HepG2 (cell line): ENCODE data around the gene AP1AR. TPM values are rescaled to one million over a fixed set of nuclear protein-coding genes. Genes with fewer than 3 reads are reported as not detected.
A peak's percentile ranks its signal among the peaks of the same experiment; 100 is the strongest.

ENCODE experiments used
- DPF2 ChIP-seq: sonication (generic); formaldehyde crosslinking; IDR thresholded peaks from 2 replicates; pipeline ENCODE4 v1.4.0; 2020; ENCODE audit warnings: mild to moderate bottlenecking, low read depth, missing genetic modification reagents, borderline replicate concordance
- FOXO1 ChIP-seq: sonication (generic); formaldehyde crosslinking; IDR thresholded peaks from 2 replicates; pipeline ENCODE4 v1.4.0; 2020; ENCODE audit warnings: missing genetic modification reagents
- HNF4G ChIP-seq, 2 experiments: sonication (generic) in 1 of 2; formaldehyde crosslinking in 1 of 2; IDR thresholded peaks; 2 replicates each; pipeline versions ENCODE4 v1.4.0 to v1.6.1; 2011 to 2020; ENCODE audit warnings: borderline replicate concordance in 2 of 2, low read depth in 2 of 2, mild to moderate bottlenecking in 2 of 2, low read length in 1 of 2, missing genetic modification reagents in 1 of 2, moderate library complexity in 1 of 2
- HOXD1 ChIP-seq: sonication (generic); formaldehyde crosslinking; IDR thresholded peaks from 2 replicates; pipeline ENCODE4 v1.5.0; 2020; ENCODE audit warnings: missing genetic modification reagents
- MED1 ChIP-seq: sonication (generic); formaldehyde crosslinking; IDR thresholded peaks from 2 replicates; pipeline ENCODE4 v1.4.0; 2020; ENCODE audit warnings: missing genetic modification reagents
- NFIC ChIP-seq: IDR thresholded peaks from 2 replicates; pipeline ENCODE4 v1.6.1; 2012; ENCODE audit warnings: mild to moderate bottlenecking, low read length, inconsistent platforms
- NKX3-1 ChIP-seq: sonication (generic); formaldehyde crosslinking; IDR thresholded peaks from 2 replicates; pipeline ENCODE4 v1.5.0; 2020; ENCODE audit warnings: missing genetic modification reagents
- RXRA ChIP-seq: sonication (generic); formaldehyde crosslinking; IDR thresholded peaks from 2 replicates; pipeline ENCODE4 v1.5.1; 2020; ENCODE audit warnings: missing genetic modification reagents
- SIX1 ChIP-seq: sonication (generic); formaldehyde crosslinking; IDR thresholded peaks from 2 replicates; pipeline ENCODE4 v1.4.0; 2020; ENCODE audit warnings: missing genetic modification reagents, borderline replicate concordance
- TCF7 ChIP-seq: sonication (generic); IDR thresholded peaks from 2 replicates; pipeline ENCODE4 v1.6.1; 2016; ENCODE audit warnings: antibody characterized with exemption, low read depth
- ZNF136 ChIP-seq: sonication (generic); formaldehyde crosslinking; IDR thresholded peaks from 2 replicates; pipeline ENCODE4 v1.8.1; 2022; ENCODE audit warnings: low read depth, mild to moderate bottlenecking, moderate library complexity, missing genetic modification reagents
- ZNF264 ChIP-seq: sonication (generic); formaldehyde crosslinking; IDR thresholded peaks from 2 replicates; pipeline ENCODE4 v1.4.0; 2020; ENCODE audit warnings: missing genetic modification reagents
- ZNF501 ChIP-seq: sonication (generic); formaldehyde crosslinking; IDR thresholded peaks from 2 replicates; pipeline ENCODE4 v1.5.1; 2020; ENCODE audit warnings: mild to moderate bottlenecking, moderate library complexity, missing genetic modification reagents
- ZNF557 ChIP-seq: sonication (generic); formaldehyde crosslinking; IDR thresholded peaks from 2 replicates; pipeline ENCODE4 v1.4.0; 2020; ENCODE audit warnings: missing genetic modification reagents
- ZNF614 ChIP-seq: IDR thresholded peaks from 2 replicates; pipeline ENCODE4 v1.6.1; 2018; ENCODE audit warnings: missing biosample characterization, missing genetic modification reagents, inconsistent platforms, borderline replicate concordance
- polyA plus RNA-seq, 8 experiments: library from polyadenylated mRNA; depleted of rRNA in 3 of 8; stranded (reverse) in 7 of 8; unstranded in 1 of 8; fragments of >200 nt; fragmentation: Illumina TruSeq in 4 of 8; extraction: Trizol in 4 of 8; gene quantifications; 2 replicates each; pipeline versions ENCODE4 v1.2.1 to v1.2.3, GENCODE V29; 2011 to 2016; ENCODE audit warnings: low read depth in 4 of 8, missing spikeins in 1 of 8, mixed read lengths in 1 of 8; ENCODE audit not compliant: insufficient read depth in 1 of 8
- total RNA-seq, 5 experiments: library from RNA; depleted of rRNA; stranded (reverse); fragments of >200 nt; fragmentation: Illumina TruSeq; extraction: Trizol; gene quantifications; 2 replicates each; pipeline ENCODE4 v1.2.3, GENCODE V29; 2016; ENCODE audit warnings: low read depth in 1 of 5
- TF ChIP-seq, protein P1 (sequence below): IDR thresholded peaks from 2 replicates; pipeline ENCODE4 v1.6.1; 2012; ENCODE audit warnings: low read depth, low read length, improper control_type of control experiment
- TF ChIP-seq, protein P2 (sequence below): sonication (generic); formaldehyde crosslinking; IDR thresholded peaks from 2 replicates; pipeline ENCODE4 v1.5.1; 2020; ENCODE audit warnings: mild to moderate bottlenecking, moderate library complexity, missing genetic modification reagents
- TF ChIP-seq, protein P3 (sequence below): IDR thresholded peaks from 2 replicates; pipeline ENCODE4 v1.6.1; 2016; ENCODE audit warnings: missing compliant biosample characterization, missing genetic modification reagents, borderline replicate concordance
- TF ChIP-seq, protein P4 (sequence below): sonication (generic); formaldehyde crosslinking; IDR thresholded peaks from 2 replicates; pipeline ENCODE4 v1.5.0; 2020; ENCODE audit warnings: mild to moderate bottlenecking, missing genetic modification reagents, borderline replicate concordance

AP1AR gene
- total and polyA plus RNA-seq, 2 of the 13 experiments (the other 11 are each of a cell fraction or from before 2014, with no cell fraction given): 24.9 to 39.9 TPM

DNA sequence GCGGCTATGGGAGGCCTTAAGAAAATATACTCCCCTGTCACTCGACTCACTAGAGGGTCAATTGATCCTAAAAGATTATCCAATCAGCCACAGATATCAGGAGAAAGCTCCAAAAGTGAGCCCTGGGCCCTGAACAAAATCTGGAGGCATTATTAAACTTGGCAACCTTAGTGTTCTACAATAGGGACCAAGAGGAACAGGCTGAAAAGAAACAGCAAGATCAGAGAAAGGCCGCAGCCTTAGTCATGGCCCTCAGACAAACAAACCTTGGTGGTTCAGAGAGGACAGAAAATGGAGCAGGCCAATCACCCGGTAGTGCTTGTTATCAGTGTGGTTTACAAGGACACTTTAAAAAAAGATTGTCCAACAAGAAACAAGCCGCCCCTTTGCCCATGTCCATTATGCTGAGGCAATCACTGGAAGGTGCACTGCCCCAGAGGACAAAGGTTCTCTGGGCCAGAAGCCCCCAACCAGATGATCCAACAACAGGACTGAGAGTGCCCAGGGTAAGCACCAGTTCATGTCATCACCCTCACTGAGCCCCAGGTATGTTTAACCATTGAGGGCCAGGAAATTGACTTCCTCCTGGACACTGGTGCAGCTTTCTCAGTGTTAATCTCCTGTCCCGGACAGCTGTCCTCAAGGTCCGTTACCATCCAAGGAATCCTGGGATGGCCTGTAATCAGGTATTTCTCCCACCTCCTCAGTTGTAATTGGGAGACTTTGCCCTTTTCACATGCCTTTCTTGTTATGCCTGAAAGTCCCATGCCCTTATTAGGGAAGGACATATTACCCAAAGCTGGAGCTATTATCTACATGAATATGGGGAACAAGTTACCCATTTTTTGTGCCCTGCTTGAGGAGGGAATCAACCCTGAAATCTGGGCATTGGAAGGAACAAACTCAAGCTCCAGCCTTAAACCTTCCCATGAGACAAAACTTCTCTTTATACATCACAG lies 23.2 kb upstream of the AP1AR start (continued):
- TF ChIP-seq, protein P1, sequence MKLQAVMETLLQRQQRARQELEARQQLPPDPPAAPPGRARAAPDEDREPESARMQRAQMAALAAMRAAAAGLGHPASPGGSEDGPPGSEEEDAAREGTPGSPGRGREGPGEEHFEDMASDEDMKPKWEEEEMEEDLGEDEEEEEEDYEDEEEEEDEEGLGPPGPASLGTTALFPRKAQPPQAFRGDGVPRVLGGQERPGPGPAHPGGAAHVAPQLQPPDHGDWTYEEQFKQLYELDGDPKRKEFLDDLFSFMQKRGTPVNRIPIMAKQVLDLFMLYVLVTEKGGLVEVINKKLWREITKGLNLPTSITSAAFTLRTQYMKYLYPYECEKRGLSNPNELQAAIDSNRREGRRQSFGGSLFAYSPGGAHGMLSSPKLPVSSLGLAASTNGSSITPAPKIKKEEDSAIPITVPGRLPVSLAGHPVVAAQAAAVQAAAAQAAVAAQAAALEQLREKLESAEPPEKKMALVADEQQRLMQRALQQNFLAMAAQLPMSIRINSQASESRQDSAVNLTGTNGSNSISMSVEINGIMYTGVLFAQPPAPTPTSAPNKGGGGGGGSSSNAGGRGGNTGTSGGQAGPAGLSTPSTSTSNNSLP: 0 out of 2 replicates have a peak, but pooled peaks have one; percentile 45
- TF ChIP-seq ZNF264 (CRISPR knock-in tag) (peak; percentile 94), ZNF614 (CRISPR knock-in tag) (peak; percentile 50; the same call in 1 of the 2 replicates), RXRA (CRISPR knock-in tag) (peak; percentile 94), NKX3-1 (0 out of 2 replicates have a peak, but pooled peaks have one; percentile 40), HOXD1 (CRISPR knock-in tag) (0 out of 2 replicates have a peak, but pooled peaks have one; percentile 73), DPF2 (CRISPR knock-in tag) (peak; percentile 78), NFIC (peak; percentile 73), FOXO1 (CRISPR knock-in tag) (peak; percentile 86), ZNF136 (CRISPR knock-in tag) (0 out of 2 replicates have a peak, but pooled peaks have one; percentile 40), SIX1 (CRISPR knock-in tag) (peak; percentile 34; the same call in 1 of the 2 replicates), ZNF557 (CRISPR knock-in tag) (peak; percentile 43; the same call in 1 of the 2 replicates), TCF7 (peak; percentile 95), ZNF501 (CRISPR knock-in tag) (peak; percentile 67), MED1 (CRISPR knock-in tag) (peak; percentile 91), HNF4G (IDR thresholded peaks at IDR 0.05; ENCODE audit: borderline replicate concordance, low read depth, low read length) (peak; percentile 81), HNF4G (CRISPR knock-in tag; IDR thresholded peaks at IDR 0.05; ENCODE audit: borderline replicate concordance, low read depth) (peak; percentile 93)
- TF ChIP-seq, protein P2, sequence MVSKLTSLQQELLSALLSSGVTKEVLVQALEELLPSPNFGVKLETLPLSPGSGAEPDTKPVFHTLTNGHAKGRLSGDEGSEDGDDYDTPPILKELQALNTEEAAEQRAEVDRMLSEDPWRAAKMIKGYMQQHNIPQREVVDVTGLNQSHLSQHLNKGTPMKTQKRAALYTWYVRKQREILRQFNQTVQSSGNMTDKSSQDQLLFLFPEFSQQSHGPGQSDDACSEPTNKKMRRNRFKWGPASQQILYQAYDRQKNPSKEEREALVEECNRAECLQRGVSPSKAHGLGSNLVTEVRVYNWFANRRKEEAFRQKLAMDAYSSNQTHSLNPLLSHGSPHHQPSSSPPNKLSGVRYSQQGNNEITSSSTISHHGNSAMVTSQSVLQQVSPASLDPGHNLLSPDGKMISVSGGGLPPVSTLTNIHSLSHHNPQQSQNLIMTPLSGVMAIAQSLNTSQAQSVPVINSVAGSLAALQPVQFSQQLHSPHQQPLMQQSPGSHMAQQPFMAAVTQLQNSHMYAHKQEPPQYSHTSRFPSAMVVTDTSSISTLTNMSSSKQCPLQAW (CRISPR knock-in tag): peak; percentile 40
- TF ChIP-seq, protein P3, sequence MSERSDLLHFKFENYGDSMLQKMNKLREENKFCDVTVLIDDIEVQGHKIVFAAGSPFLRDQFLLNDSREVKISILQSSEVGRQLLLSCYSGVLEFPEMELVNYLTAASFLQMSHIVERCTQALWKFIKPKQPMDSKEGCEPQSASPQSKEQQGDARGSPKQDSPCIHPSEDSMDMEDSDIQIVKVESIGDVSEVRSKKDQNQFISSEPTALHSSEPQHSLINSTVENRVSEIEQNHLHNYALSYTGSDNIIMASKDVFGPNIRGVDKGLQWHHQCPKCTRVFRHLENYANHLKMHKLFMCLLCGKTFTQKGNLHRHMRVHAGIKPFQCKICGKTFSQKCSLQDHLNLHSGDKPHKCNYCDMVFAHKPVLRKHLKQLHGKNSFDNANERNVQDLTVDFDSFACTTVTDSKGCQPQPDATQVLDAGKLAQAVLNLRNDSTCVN (CRISPR knock-in tag): peak; percentile 44; the same call in 1 of the 2 replicates
- TF ChIP-seq, protein P4, sequence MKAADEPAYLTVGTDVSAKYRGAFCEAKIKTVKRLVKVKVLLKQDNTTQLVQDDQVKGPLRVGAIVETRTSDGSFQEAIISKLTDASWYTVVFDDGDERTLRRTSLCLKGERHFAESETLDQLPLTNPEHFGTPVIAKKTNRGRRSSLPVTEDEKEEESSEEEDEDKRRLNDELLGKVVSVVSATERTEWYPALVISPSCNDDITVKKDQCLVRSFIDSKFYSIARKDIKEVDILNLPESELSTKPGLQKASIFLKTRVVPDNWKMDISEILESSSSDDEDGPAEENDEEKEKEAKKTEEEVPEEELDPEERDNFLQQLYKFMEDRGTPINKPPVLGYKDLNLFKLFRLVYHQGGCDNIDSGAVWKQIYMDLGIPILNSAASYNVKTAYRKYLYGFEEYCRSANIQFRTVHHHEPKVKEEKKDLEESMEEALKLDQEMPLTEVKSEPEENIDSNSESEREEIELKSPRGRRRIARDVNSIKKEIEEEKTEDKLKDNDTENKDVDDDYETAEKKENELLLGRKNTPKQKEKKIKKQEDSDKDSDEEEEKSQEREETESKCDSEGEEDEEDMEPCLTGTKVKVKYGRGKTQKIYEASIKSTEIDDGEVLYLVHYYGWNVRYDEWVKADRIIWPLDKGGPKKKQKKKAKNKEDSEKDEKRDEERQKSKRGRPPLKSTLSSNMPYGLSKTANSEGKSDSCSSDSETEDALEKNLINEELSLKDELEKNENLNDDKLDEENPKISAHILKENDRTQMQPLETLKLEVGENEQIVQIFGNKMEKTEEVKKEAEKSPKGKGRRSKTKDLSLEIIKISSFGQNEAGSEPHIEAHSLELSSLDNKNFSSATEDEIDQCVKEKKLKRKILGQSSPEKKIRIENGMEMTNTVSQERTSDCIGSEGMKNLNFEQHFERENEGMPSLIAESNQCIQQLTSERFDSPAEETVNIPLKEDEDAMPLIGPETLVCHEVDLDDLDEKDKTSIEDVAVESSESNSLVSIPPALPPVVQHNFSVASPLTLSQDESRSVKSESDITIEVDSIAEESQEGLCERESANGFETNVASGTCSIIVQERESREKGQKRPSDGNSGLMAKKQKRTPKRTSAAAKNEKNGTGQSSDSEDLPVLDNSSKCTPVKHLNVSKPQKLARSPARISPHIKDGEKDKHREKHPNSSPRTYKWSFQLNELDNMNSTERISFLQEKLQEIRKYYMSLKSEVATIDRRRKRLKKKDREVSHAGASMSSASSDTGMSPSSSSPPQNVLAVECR (CRISPR knock-in tag): peak; percentile 55; the same call in 1 of the 2 replicates
